NK-92 treated with Interleukin-12 subunit alpha and Interleukin-12 subunit beta, amount 100 ng/mL, for 24 hours (cell line): ENCODE results near the gene SSBP4.
A peak's percentile ranks its signal among the peaks of the same experiment; 100 is the strongest.

Experiments used
- DNase-seq: peaks from one replicate; lab custom pipeline; 2025; lab: John Stamatoyannopoulos, UW

Gene SSBP4

GRCh38 chr19:18445262-18445948 lies 26.2 kb downstream of the SSBP4 start:
- DNase-seq: no peak

GRCh38 chr19:18446145-18446810 lies 27.1 kb downstream of the SSBP4 start:
- DNase-seq: no peak

GRCh38 chr19:18446811-18447359 lies 27.7 kb downstream of the SSBP4 start:
- DNase-seq: no peak

GRCh38 chr19:18449552-18449951 lies 30.4 kb downstream of the SSBP4 start:
- no peak for DNase-seq

- no peak for DNase-seq
These were observed 31.1 kb downstream of the SSBP4 start for GRCh38 chr19:18450021-18450930.

GRCh38 chr19:18450931-18451836 lies 32.0 kb downstream of the SSBP4 start:
- DNase-seq: peak; percentile 60

DNA sequence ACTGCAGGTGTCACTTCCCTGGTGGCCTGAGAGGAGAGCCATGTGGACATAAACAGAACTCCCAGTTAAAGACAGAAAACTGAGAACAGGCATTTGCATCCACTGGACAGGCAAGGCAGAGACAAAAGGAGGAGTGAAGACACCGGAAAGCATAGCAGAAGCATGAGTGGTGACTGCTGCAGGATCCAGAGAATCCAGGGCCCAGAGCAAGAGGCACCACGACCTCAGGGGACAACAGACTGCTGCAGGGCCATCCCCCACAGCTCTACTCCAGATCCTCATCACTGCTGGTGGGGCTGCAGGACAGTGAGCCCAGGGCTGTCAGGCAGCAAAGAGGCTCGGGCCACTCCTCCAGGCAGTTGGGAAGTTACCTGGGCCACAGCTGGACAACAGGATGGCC lies 33.2 kb downstream of the SSBP4 start:
- DNase-seq: no peak

GRCh38 chr19:18453269-18454024 lies 34.2 kb downstream of the SSBP4 start:
- DNase-seq: no peak

DNA sequence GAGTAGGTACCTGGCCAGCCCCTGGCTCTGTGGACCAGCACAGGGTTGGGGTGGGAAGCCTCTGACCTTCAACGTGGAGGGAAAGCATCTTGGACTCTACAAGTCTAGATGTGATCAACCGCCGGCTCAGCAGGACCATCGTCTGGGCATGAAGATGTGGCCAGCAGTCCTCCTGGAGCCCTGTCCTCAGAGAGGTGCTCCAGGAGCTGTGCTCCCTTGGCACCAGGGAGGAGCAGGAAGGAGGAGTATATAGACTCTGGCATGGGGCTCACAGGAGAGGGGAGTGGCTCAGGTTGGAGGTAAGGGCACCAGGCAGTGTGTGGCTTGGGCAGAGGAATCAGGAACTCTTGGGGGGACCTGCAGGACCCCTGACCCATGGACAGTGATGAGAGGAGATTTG lies 37.1 kb downstream of the SSBP4 start:
- no peak for DNase-seq

DNA sequence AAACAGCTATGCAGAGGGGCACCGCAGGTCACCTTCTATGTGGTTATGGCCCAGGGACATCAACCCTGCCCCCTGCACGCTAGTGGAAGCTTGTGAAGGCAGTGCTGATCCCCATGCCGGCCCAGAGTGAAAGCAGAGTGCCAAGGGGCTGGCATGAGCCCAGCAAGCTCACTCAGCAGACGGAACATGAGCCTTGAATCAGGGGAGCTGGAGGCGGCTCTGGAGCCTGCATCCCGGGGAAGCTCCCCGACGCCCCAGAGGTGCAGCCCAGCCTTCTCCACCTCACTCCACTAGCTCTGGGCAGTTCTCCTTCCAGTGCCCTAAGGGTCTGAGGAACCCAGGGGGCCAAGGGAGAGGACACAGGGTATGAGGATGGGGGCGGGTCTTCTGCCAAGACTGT lies 37.8 kb downstream of the SSBP4 start:
- DNase-seq: no peak

- no peak for DNase-seq
These were observed 38.5 kb downstream of the SSBP4 start for GRCh38 chr19:18457483-18458331.

GRCh38 chr19:18460900-18461299 lies 41.7 kb downstream of the SSBP4 start:
- no peak for DNase-seq

DNA sequence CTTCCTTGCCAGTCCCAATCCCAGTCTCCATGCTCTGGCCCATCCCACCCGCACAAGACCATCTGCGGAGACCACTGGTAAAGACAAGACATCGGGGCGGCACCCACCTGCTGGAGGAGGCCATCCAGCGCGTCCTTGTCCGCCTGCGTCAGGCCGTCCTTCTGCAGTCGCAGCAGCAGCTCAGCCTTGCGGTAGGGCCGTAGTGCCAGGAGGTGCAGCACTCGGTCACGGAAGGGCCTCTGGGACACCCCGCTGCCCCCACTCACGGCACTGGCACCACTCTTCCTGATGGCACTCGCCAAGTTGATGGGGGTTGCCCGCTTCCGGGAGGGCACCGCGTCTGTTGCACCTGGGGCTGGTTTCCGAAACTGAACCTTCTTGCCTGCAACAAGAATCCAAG lies 42.3 kb downstream of the SSBP4 start:
- no peak for DNase-seq

- no peak for DNase-seq
These were observed 45.4 kb downstream of the SSBP4 start for GRCh38 chr19:18464646-18465045.

DNA sequence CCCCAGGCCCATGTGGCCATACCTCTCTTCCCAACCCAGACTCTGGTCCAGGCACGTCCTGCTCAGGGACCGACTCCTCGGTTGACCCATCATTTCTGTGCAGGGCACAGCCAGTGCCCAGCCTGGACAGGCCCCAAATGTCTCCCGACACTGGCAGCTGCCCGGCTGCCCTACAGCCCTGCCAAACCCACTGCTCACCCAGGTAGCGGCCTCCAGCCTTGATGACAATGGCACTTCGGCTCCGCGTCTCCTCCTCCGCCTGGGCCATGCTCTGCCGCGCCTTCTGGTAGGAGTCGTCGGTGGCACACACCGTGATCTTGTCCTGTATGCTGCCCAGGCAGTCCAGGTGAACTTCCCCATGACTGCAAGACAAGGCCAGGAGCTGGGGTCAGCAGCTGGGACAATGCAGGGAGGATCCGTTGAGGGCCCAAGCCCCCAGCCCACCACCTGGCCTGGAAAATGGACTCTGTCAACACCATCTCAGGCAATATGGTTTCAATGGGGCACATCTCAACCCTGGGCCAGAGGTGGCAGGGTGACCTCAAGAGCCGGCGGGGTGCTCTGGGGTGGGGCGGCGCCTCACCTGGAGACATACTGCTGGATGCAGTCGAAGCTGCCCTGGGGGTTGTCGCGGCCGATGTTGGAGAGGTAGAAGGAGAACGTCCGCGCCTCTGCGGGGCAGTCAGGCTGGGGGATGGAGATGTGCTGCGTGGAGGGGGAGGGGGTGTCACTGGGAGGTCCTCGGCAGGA lies 46.2 kb downstream of the SSBP4 start:
- DNase-seq: no peak

GRCh38 chr19:18465964-18466339 lies 46.8 kb downstream of the SSBP4 start:
- DNase-seq: no peak

DNA sequence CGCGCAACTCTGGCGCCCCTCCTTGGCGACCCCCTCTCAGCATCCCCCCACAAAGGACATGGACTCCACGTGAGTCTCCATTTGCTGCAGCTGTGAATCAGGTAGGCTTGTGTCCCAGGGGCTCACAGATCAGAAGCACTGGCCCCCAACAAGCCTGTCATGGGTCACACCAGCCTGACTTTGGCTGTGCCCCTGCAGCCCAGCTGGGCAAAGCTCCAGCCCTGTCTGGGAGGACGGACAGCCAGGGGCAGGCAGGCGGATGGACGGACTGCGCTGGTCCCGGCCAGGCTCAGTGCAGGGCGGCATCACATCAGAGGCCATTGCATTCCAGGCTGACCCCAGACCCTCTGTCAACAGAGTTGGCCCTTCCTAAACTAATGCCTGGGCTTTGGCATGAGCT lies 47.2 kb downstream of the SSBP4 start:
- DNase-seq: no peak

GRCh38 chr19:18467978-18468377 lies 48.8 kb downstream of the SSBP4 start:
- DNase-seq: no peak

GRCh38 chr19:18468517-18468916 lies 49.3 kb downstream of the SSBP4 start:
- no peak for DNase-seq
